Measurements from ENCODE around the gene CRTAC1.

The CRTAC1 gene

GRCh38 chr10:97913193-97913592 lies 117.2 kb downstream of the CRTAC1 start:
- Histone ChIP-seq H3K9ac (ENCODE audit: insufficient read length) (no peak overlapping the region), H3K36me3 (ENCODE audit: insufficient read depth, low read length) (no peaks in the 10 kb centered on the region), H3K27ac (no peak overlapping the region), H3K4me3 (no peak overlapping the region), H3K9me3 (ENCODE audit: low read depth, low read length) (no peaks in the 10 kb centered on the region)
- no peak for DNase-seq (ENCODE audit: low read depth, low spot score)
- TF ChIP-seq EZH2 (IDR thresholded peaks at IDR 0.05) (no peak), FOXP2 (optimal IDR thresholded peaks at IDR 0.05; ENCODE audit: control extremely low read depth, extremely low read length, insufficient read depth) (no peak), POLR2AphosphoS5 (IDR thresholded peaks at IDR 0.05; ENCODE audit: borderline replicate concordance, low read depth, low read length) (no peak)

DNA sequence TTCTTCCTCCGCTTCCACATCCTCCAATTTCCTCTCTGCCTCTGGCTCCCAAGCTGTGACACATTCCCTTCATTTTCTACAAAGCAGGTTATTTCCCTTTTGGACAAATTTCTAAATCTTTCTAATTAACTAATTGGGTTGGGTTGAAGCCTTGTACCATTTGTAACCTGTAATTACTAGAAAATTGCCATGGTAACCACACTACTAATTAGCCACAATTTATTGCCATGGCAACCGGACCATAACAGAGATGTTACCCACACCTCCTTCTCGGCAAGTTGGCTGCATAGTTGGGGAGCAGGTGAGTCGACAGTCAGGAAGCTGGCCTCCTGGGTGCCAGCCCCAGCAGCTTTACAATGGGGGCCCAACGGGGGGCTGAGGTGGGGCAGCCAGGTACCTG lies 119.2 kb downstream of the CRTAC1 start:
- Histone ChIP-seq H3K4me3 (no peak overlapping the region), H3K9ac (ENCODE audit: insufficient read length) (no peak overlapping the region), H3K9me3 (ENCODE audit: low read depth, low read length) (no peaks in the 10 kb centered on the region), H3K36me3 (ENCODE audit: insufficient read depth, low read length) (no peaks in the 10 kb centered on the region), H3K27ac (no peak overlapping the region)
- no peak for TF ChIP-seq POLR2AphosphoS5 (IDR thresholded peaks at IDR 0.05; ENCODE audit: borderline replicate concordance, low read depth, low read length)
- no peak for TF ChIP-seq EZH2 (IDR thresholded peaks at IDR 0.05)
- no peak for TF ChIP-seq FOXP2 (optimal IDR thresholded peaks at IDR 0.05; ENCODE audit: control extremely low read depth, extremely low read length, insufficient read depth)
- no peak for DNase-seq (ENCODE audit: low read depth, low spot score)

DNA sequence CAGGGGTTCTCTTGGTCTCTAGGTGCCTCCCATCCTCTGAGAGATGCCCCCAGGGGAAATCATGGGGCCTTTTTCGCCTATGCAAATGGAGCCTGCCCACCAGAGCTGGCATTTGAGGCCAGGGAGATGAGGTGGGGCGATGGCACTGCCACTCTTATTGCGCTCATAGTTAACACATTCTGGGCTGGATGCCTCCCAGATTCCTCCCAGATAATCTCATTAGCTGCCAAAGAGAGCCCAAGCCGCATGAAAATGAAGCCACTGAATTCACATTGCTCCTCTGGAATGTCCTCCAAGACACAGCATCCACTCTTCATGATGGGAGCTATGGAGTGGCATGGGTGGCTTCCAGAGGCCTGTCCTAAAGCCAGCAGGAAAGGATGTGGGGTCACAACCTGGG lies 119.8 kb downstream of the CRTAC1 start:
- no peaks in the 10 kb centered on the region for H3K9me3 ChIP-seq (ENCODE audit: low read depth, low read length)
- H3K9ac ChIP-seq (ENCODE audit: insufficient read length) = no peak overlapping the region
- no peak overlapping the region for H3K27ac ChIP-seq
- no peak for DNase-seq (ENCODE audit: low read depth, low spot score)
- no peaks in the 10 kb centered on the region for H3K36me3 ChIP-seq (ENCODE audit: insufficient read depth, low read length)
- TF ChIP-seq FOXP2 (optimal IDR thresholded peaks at IDR 0.05; ENCODE audit: control extremely low read depth, extremely low read length, insufficient read depth) = no peak
- TF ChIP-seq POLR2AphosphoS5 (IDR thresholded peaks at IDR 0.05; ENCODE audit: borderline replicate concordance, low read depth, low read length) = no peak
- no peak overlapping the region for H3K4me3 ChIP-seq

DNA sequence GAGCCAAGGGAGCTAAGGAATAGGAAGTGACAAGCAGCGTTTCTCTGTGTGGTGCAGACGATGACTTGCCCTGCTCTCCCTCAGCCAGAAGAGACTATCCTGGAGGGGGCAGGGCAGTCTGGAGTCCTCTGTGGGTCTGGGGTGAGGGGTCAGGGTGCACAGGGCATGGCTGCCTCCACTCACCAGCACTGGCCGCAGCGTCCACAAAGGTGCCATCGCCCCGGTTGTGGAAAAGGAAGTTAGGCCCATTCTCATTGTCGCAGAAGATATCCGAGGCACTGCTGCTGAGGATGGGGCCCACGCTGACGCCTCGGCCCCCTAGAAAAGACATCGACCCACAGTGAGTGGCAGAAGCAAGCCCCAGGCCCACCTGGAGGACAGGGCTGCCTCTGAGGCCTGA lies 122.6 kb downstream of the CRTAC1 start:
- H3K27ac ChIP-seq = no peak overlapping the region
- H3K9me3 ChIP-seq (ENCODE audit: low read depth, low read length) = no peaks in the 10 kb centered on the region
- no peak overlapping the region for H3K9ac ChIP-seq (ENCODE audit: insufficient read length)
- no peaks in the 10 kb centered on the region for H3K36me3 ChIP-seq (ENCODE audit: insufficient read depth, low read length)
- no peak for TF ChIP-seq EZH2 (IDR thresholded peaks at IDR 0.05)
- H3K4me3 ChIP-seq = no peak overlapping the region
- DNase-seq (ENCODE audit: low read depth, low spot score) = no peak

DNA sequence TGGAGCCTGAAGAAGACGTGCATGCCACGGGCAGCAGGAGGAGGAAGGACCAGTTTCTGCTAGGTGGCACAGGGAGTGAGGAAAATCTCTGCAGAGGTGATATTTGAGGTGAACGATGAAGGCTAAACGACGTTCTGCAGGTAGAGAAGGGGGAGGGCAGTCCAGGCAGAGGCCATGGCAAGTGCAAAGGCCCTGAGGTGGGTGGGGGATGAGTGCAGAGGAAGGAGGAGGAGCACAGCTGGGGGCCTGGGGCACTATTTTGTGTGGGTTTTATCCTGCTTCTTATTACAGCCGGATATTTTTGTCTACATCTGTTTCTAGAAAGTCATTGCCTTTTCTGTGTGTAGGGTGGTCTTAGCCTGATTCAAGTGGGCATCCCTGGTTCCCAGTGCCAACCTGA lies 123.2 kb downstream of the CRTAC1 start:
- TF ChIP-seq FOXP2 (optimal IDR thresholded peaks at IDR 0.05; ENCODE audit: control extremely low read depth, extremely low read length, insufficient read depth) = no peak
- TF ChIP-seq POLR2AphosphoS5 (IDR thresholded peaks at IDR 0.05; ENCODE audit: borderline replicate concordance, low read depth, low read length) = no peak
- TF ChIP-seq EZH2 (IDR thresholded peaks at IDR 0.05) = no peak
- Histone ChIP-seq H3K9ac (ENCODE audit: insufficient read length) (no peak overlapping the region), H3K9me3 (ENCODE audit: low read depth, low read length) (no peaks in the 10 kb centered on the region), H3K4me3 (no peak overlapping the region), H3K36me3 (ENCODE audit: insufficient read depth, low read length) (no peaks in the 10 kb centered on the region), H3K27ac (no peak overlapping the region)
- no peak for DNase-seq (ENCODE audit: low read depth, low spot score)

DNA sequence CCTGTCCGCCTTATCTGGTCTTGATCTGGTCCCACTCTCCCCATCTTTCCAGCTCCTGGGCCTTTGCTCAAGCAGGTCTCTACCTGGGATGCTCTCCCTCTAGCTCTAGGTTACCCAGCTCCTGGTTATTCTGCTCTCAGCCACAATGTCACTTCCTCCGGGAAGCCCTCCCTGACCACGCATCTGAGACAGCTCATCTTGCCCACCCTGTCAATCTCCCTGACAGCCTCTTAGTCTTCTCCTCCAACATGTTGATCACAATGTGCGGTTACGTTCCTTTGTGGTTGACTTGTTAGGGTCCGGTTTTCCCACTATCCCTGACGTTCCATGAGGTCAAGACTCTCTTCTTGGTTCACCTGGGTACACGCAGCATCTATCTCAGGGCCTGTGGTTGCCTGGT lies 125.1 kb downstream of the CRTAC1 start:
- Histone ChIP-seq H3K27ac (no peak overlapping the region), H3K9ac (ENCODE audit: insufficient read length) (no peak overlapping the region), H3K9me3 (ENCODE audit: low read depth, low read length) (no peaks in the 10 kb centered on the region), H3K4me3 (no peak overlapping the region), H3K36me3 (ENCODE audit: insufficient read depth, low read length) (no peaks in the 10 kb centered on the region)
- TF ChIP-seq FOXP2 (optimal IDR thresholded peaks at IDR 0.05; ENCODE audit: control extremely low read depth, extremely low read length, insufficient read depth) = no peak
- no peak for TF ChIP-seq POLR2AphosphoS5 (IDR thresholded peaks at IDR 0.05; ENCODE audit: borderline replicate concordance, low read depth, low read length)
- TF ChIP-seq EZH2 (IDR thresholded peaks at IDR 0.05) = no peak
- no peak for DNase-seq (ENCODE audit: low read depth, low spot score)

- DNase-seq (ENCODE audit: low read depth, low spot score) = no peak
- H3K36me3 ChIP-seq (ENCODE audit: insufficient read depth, low read length) = no peaks in the 10 kb centered on the region
- no peak for TF ChIP-seq EZH2 (IDR thresholded peaks at IDR 0.05)
- no peak for TF ChIP-seq POLR2AphosphoS5 (IDR thresholded peaks at IDR 0.05; ENCODE audit: borderline replicate concordance, low read depth, low read length)
- TF ChIP-seq FOXP2 (optimal IDR thresholded peaks at IDR 0.05; ENCODE audit: control extremely low read depth, extremely low read length, insufficient read depth) = no peak
- no peak overlapping the region for H3K27ac ChIP-seq
- no peak overlapping the region for H3K4me3 ChIP-seq
- no peak overlapping the region for H3K9ac ChIP-seq (ENCODE audit: insufficient read length)
- H3K9me3 ChIP-seq (ENCODE audit: low read depth, low read length) = no peaks in the 10 kb centered on the region
Observed at GRCh38 chr10:97904576-97904975, 125.8 kb downstream of the CRTAC1 start.

- H3K9ac ChIP-seq (ENCODE audit: insufficient read length) = no peak overlapping the region
- H3K36me3 ChIP-seq (ENCODE audit: insufficient read depth, low read length) = no peaks in the 10 kb centered on the region
- no peak overlapping the region for H3K27ac ChIP-seq
- H3K9me3 ChIP-seq (ENCODE audit: low read depth, low read length) = no peaks in the 10 kb centered on the region
- no peak overlapping the region for H3K4me3 ChIP-seq
- DNase-seq (ENCODE audit: low read depth, low spot score) = no peak
- TF ChIP-seq EZH2 (IDR thresholded peaks at IDR 0.05) (no peak), POLR2AphosphoS5 (IDR thresholded peaks at IDR 0.05; ENCODE audit: borderline replicate concordance, low read depth, low read length) (no peak), FOXP2 (optimal IDR thresholded peaks at IDR 0.05; ENCODE audit: control extremely low read depth, extremely low read length, insufficient read depth) (no peak)
Observed at GRCh38 chr10:97904018-97904381, 126.4 kb downstream of the CRTAC1 start.

DNA sequence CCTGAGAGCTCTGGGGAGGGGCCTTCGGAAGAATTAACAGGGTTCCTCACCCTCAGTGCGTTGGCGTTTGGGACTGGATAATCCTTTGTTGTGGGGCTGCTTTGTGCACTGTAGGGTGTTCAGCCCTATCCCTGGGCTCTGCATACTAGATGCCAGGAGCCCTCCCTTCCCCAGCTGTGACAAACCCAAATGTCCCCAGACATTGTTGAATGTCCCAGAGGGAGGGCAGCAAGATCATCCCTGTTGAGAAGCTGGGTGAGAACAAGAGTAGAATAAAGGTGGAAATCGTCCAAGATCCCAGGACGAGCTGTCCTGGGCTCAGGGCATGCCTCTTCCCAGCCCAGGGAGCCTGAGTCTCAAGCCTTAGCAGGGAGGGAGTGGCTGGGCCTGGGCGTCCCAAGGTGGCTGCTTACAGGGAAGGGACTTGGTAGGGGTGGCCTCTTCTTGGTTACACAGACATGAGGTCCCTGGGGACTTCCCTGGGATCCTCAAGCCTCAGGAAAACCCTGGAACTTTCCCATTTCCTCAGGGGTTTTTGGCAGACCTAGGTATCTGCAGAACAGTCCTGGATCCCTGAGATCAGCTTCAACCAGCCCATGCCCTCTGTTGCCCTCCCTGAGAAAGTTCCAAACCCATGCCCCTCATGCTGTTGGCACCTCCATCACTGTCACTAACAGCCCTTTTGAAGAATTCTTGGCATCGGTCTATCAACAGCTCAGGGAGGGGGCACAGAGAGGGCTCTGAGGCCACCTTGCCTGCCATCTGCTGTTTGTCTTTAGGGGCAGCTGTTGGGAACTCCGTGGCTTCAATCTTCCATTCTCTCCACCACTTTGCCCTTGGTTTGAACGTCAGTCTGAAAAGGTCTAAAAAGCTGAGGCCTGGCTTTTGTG lies 127.0 kb downstream of the CRTAC1 start:
- DNase-seq (ENCODE audit: low read depth, low spot score) = no peak
- Histone ChIP-seq H3K27ac (no peak overlapping the region), H3K4me3 (no peak overlapping the region), H3K9ac (ENCODE audit: insufficient read length) (no peak overlapping the region), H3K9me3 (ENCODE audit: low read depth, low read length) (no peaks in the 10 kb centered on the region), H3K36me3 (ENCODE audit: insufficient read depth, low read length) (no peaks in the 10 kb centered on the region)
- TF ChIP-seq EZH2 (IDR thresholded peaks at IDR 0.05) = no peak
- no peak for TF ChIP-seq POLR2AphosphoS5 (IDR thresholded peaks at IDR 0.05; ENCODE audit: borderline replicate concordance, low read depth, low read length)
- no peak for TF ChIP-seq FOXP2 (optimal IDR thresholded peaks at IDR 0.05; ENCODE audit: control extremely low read depth, extremely low read length, insufficient read depth)

Data from SK-N-MC (cell line).